Bone marrow (tissue), 2 donors: ENCODE measurements around the gene INSIG1.
A peak's percentile ranks its signal among the peaks of the same experiment; 100 is the strongest.

ENCODE experiments used
- DNase-seq, 2 donors: peaks; one replicate each; lab custom pipeline; 2025; lab: John Stamatoyannopoulos, UW

Gene INSIG1

GRCh38 chr7:155297517-155298287 lies at the start of gene INSIG1:
Gene INSIG1, plus strand, starts transcription at chr7:155297878. Its CDS starts 408 bp downstream, at chr7:155298286.
- peak; percentile 59 to 75 for DNase-seq

DNA sequence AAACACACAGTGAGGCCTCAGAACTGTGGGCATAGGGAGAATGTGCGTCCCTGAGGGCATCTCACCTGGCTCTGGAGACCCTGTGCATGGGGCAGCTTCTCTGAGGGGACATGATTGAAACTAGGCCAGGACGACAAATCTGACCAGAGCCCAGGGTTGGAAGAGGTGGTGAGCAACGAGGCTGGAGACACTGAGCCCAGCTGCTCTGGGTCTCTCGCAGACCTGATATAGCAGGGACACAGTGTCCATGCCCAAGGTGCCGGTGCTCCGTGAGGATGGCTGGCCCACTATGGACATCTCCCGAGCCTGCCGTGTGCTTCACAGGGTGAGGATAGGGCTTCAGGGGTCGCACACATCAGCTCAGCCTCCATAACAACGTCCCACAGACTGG lies 49.3 kb upstream of the INSIG1 start:
- no peak for DNase-seq

DNA sequence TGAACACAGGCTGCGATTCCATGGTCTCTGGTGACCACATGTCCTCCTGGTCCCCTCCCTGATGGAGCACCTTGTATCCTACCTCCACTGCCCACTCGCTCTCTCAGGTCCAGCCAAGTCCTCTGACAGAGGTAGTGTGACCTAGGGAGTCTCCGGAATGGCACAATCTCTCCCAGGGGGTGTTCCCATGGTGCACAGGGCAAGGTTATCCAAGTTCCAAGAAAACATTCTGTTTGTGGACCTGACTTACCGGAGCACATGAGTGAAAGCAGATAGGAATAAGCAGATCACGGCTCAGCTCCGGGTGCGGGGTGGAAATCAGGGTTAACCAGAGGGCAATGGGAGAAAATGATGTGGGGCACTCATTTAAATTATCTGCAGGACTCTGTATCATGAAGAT lies 45.8 kb upstream of the INSIG1 start:
- no peak for DNase-seq

DNA sequence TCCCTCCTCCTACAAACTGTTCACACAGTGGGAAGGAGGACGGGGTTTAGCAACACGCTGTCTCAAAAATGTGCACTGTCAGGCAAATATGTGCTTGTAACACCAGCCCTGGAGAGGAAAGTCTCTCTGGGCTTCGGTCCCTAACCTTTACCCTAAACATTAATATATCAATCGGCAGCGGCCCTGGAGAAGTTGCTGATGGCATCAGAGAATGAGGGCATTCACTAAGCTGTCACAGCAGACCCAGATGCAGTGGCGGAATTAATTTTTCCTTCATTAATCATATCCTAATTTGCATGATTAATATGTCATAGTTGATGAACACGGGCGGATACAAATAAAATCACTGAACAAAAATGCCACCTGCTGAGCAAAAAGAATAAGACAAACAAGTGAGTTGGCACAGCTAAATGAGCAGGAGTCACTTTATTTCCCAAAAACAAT lies 45.2 kb upstream of the INSIG1 start:
- no peak for DNase-seq

DNA sequence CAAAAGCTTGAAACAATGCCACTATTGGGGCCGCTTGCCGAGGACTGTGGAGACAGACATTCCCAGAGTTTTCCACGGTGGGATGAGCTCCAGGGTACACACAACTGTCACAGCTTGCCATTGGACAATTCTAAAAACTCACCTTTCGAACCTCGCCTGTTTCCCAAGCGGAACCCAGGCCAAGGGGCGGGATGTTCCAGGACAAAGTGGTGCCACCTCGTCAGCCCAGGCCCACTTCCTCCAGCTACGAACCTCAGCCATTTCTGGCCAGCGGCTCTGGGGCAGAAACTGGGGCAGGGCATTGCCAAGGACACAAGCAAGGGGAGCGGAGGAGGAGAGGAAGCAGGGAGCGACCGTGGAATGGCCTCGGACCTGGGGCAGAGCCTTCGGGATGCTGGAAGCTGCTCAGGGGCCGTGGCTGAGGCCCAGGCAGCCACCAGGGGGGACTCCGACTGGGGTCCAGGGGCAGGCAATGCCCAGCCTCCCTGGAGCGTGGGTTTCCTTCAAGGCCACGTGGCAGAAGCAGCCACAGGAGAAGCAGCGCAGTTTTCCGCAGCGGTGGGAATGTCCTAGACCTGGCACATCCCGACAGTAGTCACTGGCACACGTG lies 44.7 kb upstream of the INSIG1 start:
- DNase-seq, result no peak

DNA sequence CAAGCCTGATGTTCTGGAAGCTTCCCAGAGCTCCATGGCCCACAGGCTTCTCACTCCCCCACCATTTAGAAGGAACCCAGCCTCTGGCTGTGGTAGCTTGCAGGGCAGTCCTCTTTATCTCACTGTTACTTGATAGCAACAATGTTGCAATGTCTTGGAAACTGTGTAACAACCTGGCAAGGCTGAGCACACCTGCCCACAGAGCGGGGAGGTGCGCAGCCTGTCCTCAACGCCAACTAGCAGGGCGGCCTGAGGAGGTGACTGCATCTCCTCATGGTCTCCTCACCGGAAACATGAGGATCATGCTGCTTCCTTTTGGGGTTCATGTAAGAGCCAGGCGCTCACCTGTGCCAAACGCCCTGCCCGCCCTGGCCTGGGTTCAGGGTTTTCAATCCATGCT lies 43.7 kb upstream of the INSIG1 start:
- no peak for DNase-seq

- DNase-seq, result no peak
Measured at GRCh38 chr7:155255071-155255470, 42.6 kb upstream of the INSIG1 start.

GRCh38 chr7:155255621-155256020 lies 42.1 kb upstream of the INSIG1 start:
- DNase-seq, result no peak

GRCh38 chr7:155256081-155256760 lies 41.5 kb upstream of the INSIG1 start:
- DNase-seq, result no peak

DNA sequence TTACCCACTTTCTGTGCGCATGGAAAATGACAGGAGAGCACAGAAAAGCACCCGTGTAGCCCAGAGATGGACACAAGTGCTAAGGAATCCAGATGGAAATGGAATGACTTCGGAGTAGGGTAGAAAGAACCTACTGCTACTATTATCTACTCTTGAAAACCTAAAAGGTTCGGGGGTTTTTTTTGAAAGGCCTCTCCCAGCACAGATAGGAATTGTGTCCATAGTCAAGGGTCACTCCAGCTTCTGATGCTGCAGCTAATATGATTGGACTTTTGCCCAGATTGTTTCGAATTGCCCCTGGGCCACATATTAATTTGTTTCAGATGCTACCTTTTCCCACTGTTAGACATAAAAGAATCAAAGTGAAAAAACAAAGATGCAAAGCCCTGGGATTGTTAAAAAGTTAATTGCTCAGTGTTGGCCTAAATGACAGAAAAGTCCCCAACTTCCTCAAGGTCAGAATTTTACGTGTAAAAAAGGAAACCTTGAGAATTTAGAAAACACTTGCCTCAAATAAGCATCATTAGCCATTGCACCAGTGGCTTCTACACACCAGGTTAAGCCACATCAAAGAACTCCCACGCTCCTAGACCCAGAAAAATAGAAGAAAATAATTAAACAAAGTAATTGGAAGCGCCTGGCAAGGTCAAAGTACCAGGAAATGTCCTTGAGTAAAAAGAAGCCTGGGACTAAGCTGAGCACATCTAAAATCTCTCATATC lies 40.8 kb upstream of the INSIG1 start:
- DNase-seq, result no peak

DNA sequence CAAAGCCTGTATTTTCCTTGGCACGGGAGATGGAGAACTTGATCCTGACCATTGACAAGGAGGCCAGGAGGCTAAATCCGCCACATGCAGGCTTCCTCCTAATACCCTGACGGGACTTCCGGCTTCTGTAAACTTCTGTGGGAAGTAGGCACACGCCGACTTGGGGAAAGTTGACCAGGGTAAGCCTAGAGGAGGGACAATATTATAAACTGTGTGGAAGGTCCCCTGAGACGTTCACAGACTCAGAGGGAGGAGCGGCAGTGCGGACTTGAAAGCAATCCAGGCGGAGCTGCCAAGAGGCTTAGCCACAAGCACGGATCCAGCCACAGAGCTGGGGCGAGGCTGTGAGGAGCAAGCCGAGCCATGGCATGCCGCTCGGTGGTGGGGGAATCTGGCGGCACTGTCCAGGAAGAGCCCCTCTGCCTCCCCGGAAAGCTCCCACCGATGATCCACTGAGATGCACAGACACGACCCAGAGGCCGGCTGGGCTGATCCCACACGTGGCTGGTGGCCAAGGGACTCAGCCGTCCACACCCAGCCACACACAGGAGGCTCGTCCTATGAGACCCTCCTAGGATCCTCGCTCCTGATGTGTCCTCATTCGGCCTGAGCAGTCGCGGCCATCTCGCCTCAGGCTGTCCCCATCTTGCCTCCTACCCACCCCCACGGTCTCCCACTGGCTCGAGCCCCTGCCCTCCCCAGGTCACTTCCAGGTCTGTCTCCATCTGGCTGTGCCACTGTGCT lies 40.0 kb upstream of the INSIG1 start:
- no peak for DNase-seq

GRCh38 chr7:155258226-155258560 lies 39.5 kb upstream of the INSIG1 start:
- DNase-seq, result no peak

GRCh38 chr7:155259866-155260497 lies 37.7 kb upstream of the INSIG1 start:
- no peak for DNase-seq

DNA sequence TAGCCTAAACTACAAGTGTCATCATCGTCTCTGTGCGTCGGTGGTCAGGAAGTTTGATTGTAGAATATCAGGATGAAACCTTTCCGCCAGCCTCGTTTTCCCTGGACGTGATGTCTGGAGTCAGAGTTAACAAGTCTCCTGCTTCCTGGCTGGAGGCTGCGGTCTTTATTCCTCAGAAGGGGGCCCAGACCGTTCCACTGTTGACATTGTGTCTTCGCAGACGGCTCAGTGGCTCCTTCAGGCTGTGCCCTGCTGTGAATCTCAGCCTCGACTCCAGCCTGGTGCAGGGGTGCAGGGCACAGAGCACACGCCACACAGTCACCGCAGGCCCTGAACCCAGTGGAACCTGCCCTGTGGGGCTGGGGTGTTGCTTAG lies 37.2 kb upstream of the INSIG1 start:
- DNase-seq, result no peak

GRCh38 chr7:155261031-155261985 lies 36.4 kb upstream of the INSIG1 start:
- no peak for DNase-seq

DNA sequence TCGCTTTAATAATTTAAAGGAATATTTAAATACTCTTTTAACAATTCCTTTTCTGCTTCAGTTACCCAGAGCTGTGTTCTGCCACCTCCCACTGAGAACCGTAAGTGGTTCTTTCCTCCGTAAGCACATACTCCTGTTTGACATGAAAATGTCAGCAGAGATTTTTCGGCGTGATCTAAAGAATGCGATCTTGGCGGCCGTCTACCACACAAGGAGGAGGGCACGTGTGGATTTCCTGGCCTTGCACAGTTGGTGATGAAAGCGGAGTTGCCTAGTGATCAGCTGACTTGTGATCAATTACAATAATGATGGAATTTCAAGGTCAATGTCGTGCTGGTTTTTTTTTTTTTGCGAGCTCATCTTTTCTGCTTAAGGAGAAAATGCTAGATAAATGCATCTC lies 35.6 kb upstream of the INSIG1 start:
- no peak for DNase-seq

DNA sequence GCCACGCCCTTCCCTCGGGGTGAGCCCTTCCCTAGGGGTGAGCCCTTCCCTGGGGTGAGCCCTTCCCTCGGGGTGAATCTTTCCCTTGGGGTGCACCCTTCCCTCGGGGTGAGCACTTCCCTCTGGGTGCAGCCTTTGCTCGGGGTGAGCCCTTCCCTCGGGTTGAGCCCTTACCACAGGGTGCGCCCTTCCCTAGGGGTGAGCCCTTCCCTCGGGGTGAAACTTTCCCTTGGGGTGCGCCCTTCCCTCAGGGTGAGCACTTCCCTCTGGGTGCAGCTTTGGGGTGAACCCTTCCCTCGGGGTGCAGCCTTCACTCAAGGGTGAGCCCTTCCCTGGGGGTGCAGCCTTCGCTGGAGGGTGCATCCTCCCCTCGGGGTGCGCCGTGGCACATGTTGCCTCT lies 34.6 kb upstream of the INSIG1 start:
- no peak for DNase-seq

GRCh38 chr7:155263581-155264143 lies 34.0 kb upstream of the INSIG1 start:
- DNase-seq, result peak in 1 of 2 donors; percentile 3

- no peak for DNase-seq
Measured at GRCh38 chr7:155265144-155265543, 32.5 kb upstream of the INSIG1 start.

DNA sequence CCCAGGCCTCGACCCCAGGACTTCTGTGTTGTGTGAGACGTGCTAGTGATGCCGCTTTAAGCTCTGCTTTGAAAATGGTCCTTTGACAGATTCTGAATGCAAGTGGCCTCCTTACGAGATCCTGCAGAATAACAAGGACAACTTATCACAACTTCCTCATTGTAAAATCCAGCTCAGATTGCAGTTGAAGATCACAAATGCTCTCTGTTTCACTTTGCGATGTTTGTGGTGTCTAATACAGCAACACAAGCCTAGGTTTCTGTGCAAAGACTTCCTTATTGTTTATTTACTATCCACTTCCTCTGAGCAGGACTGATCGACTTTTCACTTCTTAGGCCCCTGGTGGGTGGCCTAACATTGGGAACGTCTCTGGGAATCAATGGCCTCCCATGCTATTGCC lies 31.7 kb upstream of the INSIG1 start:
- no peak for DNase-seq
